Right ventricle myocardium superior (tissue), 1 donor: ENCODE results near the gene NEUROD1. TPM values are rescaled to one million over a fixed set of nuclear protein-coding genes. Genes with fewer than 3 reads are reported as not detected.

ENCODE experiments used
- ATAC-seq: fragments of 200-7000 bp; cut with Tn5 transposase; one replicate; pipeline ENCODE4 v1.9.1; 2020; ENCODE audit warnings: mild to moderate bottlenecking; ENCODE audit not compliant: poor library complexity
- DNase-seq: peaks from one replicate; pipeline ENCODE4 v3.0.0-alpha.2; 2020
- intact Hi-C: fragments of 100-400 bp; cut with DNase I; formaldehyde crosslinking; loops from one replicate; pipeline ENCODE4 v1.11.2; 2022
- total RNA-seq: library from RNA; stranded (reverse); fragmentation: NEBNext Ultra II Directional; extraction: Animal tissue kit (Norgen Biotek cat#: 25700); gene quantifications from one replicate; pipeline ENCODE4 v1.2.1, GENCODE V29; 2021
- donor health status: DM: no; HTN: yes; CAD: no; lungs with severe emphysema.

Gene NEUROD1
- total RNA-seq, 1 donor from 2014 or later: not detected

DNA sequence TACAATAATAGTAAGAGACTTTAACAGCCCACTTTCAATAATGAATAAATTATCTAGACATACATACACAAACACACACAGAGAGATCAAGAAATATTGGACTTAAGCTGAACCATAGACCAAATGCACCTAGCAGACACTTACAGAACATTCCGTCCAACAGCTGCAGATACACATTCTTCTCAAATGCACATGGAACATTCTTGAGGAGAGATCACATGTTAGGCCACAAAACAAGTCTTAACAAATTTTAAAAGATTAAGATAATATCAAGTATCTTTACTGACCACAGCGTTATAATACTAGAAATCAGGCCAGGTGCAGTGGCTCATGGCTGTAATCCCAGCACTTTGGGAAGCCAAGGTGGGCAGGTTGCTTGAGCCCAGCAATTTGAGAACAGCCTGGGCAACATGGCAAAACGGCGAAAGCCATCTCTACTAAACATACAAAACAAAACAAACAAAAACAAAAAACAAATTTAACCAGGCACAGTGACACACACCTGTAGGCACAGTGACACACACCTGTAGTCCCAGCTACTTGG is 30.8 kb downstream of the NEUROD1 start:
- ATAC-seq (no peak), DNase-seq (no peak)
- intact Hi-C loops: no loop called here

DNA sequence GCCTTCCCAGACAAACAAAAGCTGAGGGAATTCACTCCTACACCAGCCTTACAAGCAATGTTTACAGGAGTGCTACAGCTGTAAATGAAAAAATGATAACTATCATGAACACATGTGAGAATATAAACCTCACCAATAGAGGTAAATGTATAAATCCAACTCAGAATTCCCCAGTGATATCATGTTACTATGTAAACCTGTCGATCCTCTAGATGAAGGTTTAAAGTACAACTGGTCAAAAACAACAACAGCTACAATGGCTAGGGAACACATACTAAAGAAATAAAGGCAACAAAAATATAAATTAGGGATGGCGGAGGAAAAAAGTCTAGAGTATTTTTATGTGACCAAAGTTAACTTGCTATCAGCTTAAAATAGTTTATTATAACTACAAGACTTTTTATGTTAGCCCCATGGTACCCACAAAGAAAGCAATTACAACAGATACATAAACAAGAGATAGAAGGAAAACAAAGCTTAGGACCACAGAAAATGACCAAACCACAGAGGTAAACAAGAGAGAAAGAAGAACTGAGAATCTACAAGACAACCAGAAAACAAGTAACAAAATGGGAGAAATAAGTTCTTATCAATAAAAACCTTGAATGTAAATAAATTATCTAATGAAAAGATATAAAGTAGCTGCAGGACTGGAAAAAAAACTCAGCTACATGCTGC is 31.7 kb downstream of the NEUROD1 start:
- no peak for ATAC-seq

DNA sequence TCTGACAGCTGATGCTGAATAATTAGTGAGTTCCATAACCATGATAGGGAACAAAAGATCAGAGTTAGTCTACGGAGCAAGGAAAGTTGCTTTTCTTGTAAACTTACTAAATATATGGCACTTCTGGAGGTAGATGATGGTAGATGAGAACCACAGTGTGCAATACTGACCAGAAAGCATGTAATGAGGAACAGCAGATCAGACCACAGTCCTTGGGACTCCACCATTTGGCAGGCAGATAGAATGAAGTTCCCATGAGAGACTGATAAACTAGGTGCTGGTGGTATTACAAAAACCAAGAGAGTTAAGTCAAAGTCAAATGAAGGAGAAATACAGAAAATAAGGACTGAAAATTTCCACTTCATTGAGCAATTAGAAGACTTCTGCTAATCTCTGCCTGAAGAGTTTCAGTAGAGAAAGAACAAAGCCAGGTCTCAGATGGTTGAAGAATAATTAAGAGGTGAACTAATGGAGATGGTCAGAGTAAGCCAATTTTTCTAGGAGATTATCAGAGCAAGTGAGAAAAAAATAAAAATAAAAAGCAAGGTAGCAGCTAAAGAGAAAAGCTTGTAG is 33.8 kb downstream of the NEUROD1 start:
- intact Hi-C loops: no loop called here
- no peak for ATAC-seq
- no peak for DNase-seq

More for the DNA sequence above, 31.7 kb downstream of the NEUROD1 start:
- DNase-seq: no peak
- intact Hi-C loops: no loop called here

DNA sequence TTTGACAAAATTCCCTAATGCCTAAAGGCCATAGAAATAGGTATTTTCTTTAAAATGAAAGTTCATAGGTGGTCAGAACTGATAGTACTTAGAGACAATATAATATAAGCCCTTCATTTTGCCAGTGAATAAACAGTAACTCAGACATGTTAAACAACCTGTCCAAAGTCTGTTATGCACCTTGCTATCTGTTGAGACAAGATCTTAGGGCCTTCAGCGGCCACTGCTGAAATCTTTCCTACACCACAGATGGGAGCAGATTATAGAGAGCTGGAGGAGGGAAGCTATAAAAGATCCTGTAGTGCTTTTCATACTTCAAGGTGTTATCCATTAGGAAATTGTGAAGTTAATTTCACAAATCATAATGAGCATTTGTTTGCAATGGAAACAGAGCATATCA is 37.2 kb downstream of the NEUROD1 start:
- no peak for DNase-seq
- no peak for ATAC-seq
- intact Hi-C loops: no loop called here

DNA sequence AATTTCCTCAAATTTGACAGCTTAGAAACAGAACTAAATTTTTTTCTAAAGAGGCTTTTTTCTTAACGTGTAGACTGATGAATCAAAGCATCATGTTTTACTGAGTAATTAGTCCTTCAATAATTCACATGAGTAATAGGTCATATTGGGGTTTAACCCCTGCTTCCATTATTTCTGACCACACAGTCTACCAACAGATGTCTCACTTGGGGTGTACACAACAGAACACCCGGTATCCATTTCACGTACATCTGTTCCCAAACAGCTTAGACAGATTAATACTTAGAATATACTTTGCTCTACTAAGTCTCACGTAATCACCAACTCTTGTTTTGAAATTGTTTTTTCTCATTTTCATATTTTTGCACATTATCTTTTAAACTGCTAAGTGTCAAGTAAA is 38.2 kb downstream of the NEUROD1 start:
- intact Hi-C loops: no loop called here
- ATAC-seq: no peak
- DNase-seq: no peak

DNA sequence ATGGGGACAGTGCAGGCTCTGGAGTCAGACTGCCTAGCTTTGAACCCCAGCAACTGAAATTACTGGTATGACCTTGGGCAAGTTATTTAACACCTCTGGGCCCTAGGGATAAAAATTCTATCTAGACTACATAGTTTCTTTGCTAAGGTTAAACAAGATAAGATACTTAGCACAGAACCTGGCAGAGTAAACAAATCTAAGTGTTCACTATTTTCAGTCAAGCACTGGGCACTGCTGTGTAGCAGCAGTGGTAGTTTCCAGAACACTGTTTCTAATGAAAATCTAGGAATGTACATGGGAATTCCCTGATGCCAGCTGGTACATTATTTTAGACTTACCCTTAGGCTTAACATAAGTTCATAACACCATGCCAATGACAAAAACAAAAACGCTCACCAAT is 40.6 kb downstream of the NEUROD1 start:
- intact Hi-C loops: no loop called here
- ATAC-seq (no peak), DNase-seq (no peak)

DNA sequence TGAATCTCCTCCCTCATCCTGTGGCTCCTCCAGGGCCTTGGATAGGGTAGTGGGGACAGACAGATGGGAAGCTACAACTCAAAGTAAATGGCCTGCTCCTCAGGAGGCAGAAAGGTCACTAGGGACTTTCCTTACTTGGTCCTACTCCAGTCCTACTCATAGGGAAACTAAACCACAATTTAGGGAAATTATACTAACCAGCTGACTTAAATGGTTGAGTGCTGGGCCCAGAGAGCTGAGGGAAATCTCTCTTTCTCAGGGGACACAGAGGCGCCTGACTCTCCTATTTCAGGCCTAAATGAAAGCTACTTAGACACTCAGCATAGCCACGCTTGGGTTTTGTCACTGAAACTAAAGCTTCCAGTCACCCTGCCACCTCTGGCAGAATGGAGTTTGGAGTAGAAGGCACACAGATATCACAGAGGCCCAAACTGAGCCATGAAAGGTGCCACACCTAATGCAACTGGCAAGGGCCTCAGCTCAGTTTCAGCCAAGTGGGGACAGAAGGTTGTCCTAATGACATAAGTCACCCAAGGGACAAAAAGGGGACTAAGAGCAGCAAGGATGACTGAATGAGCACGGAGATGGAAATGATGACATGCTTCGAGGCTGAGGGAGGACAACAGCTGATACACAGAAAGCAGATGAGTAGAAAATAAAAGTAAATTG is 47.5 kb downstream of the NEUROD1 start:
- no peak for ATAC-seq
- intact Hi-C loops: no loop called here

DNA sequence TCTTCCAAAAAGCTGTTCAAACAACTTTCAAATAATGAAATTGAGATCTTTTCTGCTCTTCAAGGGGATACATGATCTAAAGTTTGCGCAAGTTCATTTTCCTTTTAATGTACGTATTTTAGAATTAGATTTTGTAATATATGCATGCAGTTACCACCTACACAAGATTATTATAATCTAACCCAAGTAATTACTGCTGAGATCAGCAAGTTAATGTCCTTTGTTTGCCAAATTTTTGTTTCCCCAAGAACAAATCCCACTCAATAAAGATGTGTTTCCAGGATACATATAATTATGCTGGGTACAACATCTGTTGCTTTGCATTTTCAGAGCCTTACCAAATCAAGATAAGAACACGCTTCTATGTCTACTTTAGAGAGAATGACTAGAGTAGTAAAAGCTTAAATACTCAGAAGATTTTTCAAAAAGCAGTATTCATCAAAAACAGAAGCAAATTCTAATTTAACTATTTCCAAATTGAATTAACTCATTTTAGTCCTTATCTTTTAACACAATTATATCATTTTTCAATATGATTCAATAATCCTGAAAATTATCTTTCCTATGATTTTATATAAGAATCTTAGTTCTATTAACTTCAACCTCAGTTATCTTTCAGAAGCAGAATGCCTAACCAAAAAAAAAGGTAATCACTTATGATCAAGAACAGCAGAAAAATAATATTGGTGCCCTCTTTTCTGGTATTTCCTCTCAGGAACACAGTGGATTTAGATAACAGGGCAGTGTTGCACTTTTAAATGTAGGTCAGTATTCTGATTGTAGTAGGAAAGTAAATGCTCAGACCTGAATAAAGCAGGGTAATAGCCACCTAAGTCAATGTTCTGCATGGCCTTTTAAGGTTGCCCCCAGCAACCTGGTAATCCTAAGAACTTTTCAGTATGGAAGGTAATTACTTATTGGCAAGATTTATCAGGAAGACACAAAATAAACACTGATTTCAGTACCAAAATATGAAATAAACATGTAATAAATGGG is 51.4 kb downstream of the NEUROD1 start:
- intact Hi-C loops: no loop called here
- no peak for ATAC-seq
- DNase-seq: no peak

More for the DNA sequence above, 47.5 kb downstream of the NEUROD1 start:
- DNase-seq: no peak

DNA sequence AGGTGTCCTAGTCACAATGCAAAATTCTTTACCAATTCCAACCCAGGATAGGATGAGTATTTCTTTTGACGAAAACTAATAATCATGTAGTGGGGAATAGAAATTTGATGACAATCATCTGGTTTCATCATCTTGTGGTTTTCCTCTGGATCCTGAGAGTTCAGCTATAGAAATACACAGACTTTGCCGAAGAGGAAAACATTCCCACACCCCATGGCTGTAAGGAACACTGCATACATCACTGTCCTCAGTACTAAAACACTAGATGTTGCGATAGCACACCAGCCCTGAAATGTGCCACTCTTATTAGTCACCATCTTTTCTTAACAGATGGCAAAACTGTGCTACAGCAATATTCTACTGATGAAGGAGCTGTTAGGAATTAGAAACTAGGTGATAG is 52.8 kb downstream of the NEUROD1 start:
- ATAC-seq: no peak
- DNase-seq: no peak
- intact Hi-C loops: no loop called here

DNA sequence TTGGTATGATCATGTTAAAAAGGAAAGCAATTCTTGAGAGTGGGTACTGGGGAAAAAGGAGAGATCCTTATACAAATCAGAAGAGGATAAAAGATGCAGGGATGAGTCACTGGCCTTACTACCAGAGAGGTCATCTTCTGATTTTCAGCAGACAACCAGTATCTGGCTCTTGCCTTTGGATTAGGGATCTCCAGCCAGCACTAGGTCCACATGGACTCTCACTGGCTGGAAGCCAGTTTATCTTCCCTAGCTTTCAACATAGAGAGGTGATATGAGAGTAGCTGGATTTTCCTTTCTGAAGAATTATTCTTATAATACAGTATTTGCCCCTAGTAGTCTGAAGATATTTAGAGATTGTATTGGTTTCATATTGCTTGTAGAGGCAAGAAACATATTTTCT is 53.6 kb downstream of the NEUROD1 start:
- ATAC-seq (peak; percentile 67), DNase-seq (no peak)
- intact Hi-C loops: no loop called here

Other genes with a start within 250 kb of the NEUROD1 start
- gene ITGA4, start 223.1 kb downstream of the NEUROD1 start, total RNA-seq: 0.89 TPM
- not detected for gene CERKL, start 23.4 kb downstream of the NEUROD1 start, total RNA-seq
- gene ITPRID2, start 211.2 kb upstream of the NEUROD1 start, total RNA-seq: 65.6 TPM